Hepatic stellate cell (primary cell): ENCODE measurements around the gene RHBDF2.

Experiments used
- DNase-seq: peaks from one replicate; pipeline ENCODE4 v3.0.0; 2011; ENCODE audit warnings: low spot score

Gene RHBDF2

GRCh38 chr17:76438906-76439305 lies 62.3 kb downstream of the RHBDF2 start:
- no peak for DNase-seq

DNA sequence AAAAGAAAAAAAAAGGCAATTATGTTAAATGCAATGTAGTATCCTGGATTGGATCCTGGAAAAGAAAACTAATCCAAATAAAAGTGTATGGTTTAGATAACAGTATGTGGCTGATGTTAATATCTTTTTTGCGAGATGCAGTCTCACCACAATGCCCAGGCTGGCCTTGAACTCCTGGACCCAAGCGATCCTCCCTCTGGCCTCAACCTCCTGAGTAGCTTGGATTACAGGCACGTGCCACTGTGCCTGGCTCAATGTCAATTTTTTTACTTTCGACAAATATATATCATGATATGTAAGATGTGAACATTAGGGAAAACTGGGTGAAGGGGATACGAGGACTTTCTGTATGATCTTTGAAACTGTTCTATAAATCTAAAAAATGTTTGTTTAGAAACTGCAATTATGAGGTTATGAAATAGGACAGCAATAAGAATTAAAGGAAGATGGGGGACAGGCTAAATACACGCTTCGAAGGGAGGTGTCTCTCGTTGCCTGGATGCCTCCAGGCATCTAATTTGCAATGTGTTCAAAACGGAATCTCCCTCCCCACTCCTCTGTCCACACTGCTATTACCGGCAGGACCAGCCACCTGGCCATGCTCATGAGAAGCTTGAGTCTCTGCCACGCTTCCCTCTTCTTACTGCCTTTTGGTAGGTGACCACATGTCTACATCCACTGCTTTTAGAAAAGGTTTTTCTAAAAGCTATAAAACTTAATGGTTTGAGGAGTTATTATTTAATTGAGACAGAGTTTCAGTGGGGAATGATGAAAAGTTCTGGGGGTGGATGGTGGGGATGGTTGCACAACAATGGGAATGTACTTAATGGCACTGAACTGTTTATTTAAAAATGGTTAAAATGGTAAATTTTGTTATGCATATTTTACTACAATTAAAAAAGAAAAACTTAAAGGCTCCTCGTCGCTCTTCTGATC lies 63.5 kb downstream of the RHBDF2 start:
- DNase-seq: no peak

GRCh38 chr17:76435751-76436150 lies 65.5 kb downstream of the RHBDF2 start:
- DNase-seq: no peak

GRCh38 chr17:76434870-76435269 lies 66.4 kb downstream of the RHBDF2 start:
- DNase-seq: no peak

DNA sequence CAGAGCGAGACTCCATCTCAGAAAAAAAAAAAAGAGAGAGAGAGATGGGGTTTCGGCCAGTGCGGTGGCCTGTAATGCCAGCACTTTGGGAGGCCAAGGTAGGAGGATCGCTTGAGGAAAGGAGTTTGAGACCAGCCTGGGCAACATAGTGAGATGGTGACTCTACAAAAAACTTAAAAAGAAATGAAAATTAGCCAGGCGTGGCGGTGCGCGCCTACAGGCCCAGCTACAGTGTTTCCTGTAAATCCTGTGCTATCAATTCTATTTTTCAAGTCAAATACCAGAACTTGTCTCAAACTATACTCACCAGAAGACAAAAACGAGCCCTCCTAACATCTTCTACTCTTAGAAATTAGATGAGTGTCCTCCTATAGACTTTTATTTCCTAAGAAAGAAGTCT lies 67.5 kb downstream of the RHBDF2 start:
- no peak for DNase-seq

DNA sequence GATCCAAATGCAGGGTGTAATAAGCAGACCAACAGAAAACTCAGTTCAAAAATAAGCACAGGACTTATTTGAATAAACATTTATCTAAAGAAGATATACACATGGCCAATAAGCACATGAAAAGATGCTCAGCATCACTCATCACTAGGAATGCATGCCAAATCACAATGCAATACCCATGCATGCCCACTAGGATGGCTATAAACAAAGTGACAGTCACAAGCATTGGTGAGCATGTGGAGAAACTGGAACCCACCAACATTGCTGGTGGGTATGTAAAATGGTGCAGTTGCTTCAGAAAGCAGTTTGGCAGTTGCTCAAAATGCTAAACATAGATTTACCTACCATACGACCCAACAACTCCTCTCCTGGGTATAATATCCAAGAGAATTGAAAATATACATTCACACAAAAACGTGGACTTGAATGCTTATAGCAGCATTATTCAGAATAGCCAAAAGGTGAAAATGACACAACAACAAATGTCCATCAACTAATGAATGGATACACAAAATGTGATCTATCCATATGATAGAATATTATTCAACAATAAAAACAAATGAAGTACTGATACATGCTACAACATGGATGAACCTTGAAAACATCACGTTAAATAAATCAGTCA lies 68.4 kb downstream of the RHBDF2 start:
- no peak for DNase-seq

- DNase-seq: no peak
Observed at GRCh38 chr17:76432004-76432403, 69.2 kb downstream of the RHBDF2 start.

GRCh38 chr17:76431509-76431908 lies 69.7 kb downstream of the RHBDF2 start:
- no peak for DNase-seq

DNA sequence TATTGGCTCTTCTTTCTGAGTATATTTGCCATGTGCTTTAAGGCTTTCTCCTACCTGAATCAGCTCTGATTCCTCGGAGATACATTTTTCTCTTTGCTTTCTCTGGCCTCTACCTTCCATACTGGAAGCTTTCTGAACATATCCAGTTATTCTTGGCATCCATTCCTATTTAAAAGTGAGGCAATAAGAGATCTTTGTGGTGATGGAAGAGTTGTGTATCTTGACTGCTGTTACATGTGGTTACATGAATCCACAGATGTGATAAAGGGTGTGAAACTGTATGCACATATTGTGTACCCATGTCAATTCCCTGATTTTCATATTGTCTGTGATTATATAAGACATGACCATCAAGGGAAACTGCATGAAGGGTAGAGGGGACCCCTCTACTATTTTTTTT lies 72.7 kb downstream of the RHBDF2 start:
- no peak for DNase-seq

DNA sequence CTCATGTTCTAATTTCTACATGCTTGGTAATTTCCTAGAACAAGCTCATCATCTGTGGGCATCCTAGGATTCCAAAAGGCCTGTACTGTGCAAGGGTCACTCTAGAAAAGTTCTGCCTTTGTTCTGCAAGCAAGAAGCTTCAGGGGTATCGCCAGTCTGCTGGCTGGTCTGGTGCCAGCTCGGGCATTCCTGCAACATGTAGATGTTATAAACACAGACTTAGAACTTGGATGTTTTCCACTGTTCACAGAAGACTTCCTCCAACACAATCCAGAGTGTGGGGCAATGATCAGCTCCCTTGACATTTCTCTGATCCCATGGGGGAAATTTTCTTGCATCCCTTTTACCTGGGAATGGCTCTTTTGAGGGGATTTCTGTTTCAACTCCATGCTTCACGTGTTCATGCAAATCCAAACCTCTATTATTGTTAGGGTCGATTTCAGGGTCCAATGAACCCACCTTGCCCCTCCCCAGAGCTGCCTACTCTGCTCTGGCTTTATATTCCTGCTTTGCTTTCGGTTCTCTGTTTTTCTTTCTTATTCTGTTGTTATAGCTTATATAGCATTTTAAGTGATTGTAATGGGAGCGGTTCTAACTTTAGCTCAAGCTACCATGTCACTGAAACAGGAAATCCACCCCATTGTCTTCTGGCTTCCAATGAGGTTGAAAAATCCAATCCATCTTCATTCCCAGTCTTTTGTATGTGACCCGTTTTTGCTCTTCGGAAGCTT lies 73.6 kb downstream of the RHBDF2 start:
- no peak for DNase-seq

DNA sequence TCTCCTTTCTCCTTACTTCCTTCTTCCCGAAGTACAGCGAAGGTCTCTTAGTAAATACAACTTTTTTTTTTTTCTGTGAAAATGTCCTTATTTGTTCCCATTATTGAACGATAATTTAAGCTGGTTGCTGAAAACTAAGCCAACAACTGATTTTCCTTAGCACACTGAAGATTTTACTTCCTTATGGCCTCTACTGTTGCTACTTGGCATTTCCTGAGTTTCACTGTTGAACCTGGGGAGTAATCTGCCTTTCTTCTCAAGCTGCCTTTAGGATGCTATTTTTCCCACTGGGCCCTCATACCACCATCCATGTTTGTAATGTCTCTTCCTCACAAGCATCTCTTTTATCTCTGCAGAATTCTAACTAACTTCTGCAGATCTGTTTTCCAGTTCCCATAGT lies 74.4 kb downstream of the RHBDF2 start:
- no peak for DNase-seq

DNA sequence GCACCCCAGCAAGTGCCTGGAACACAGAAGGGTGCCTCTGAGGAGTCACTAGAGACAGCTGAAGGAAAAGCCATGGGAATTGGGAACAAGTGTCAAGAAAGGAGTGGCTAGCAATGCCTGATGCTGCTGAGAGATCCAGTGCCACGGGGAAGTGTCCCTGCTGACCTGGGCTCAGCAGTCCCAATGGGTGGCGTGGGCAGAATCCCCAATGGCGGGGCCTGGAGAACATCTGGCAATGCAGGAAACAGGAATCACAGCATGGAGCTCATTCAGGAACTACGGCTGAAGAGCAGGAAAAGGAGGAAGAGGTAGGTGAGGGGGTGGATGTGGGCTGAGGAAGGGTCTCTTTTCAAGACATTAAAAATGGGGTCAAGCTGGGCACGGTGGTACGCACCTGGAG lies 78.4 kb downstream of the RHBDF2 start:
- DNase-seq: no peak

- DNase-seq: no peak
Observed at GRCh38 chr17:76422406-76422805, 78.8 kb downstream of the RHBDF2 start.

- DNase-seq: peak; percentile 42
Observed at GRCh38 chr17:76421044-76421407, 80.2 kb downstream of the RHBDF2 start.
